ENCODE data around the gene P3H2.

P3H2 gene

GRCh38 chr3:190044974-190045373, 75.7 kb downstream of the P3H2 start:
- DNase-seq = no peak

GRCh38 chr3:190044142-190044541, 76.6 kb downstream of the P3H2 start:
- no peak for DNase-seq

GRCh38 chr3:190043741-190044140, 77.0 kb downstream of the P3H2 start:
- no peak for DNase-seq

GRCh38 chr3:190042558-190042957, 78.1 kb downstream of the P3H2 start:
- no peak for DNase-seq

GRCh38 chr3:190041333-190042041, 79.2 kb downstream of the P3H2 start:
- no peak for DNase-seq

GRCh38 chr3:190040145-190040544, 80.6 kb downstream of the P3H2 start:
- no peak for DNase-seq

GRCh38 chr3:190038050-190038933, 82.4 kb downstream of the P3H2 start:
- DNase-seq = no peak

- no peak for DNase-seq
These were observed 84.1 kb downstream of the P3H2 start for GRCh38 chr3:190036631-190037030.

- DNase-seq = no peak
These were observed 86.3 kb downstream of the P3H2 start for GRCh38 chr3:190034446-190034845.

GRCh38 chr3:190032923-190033322, 87.8 kb downstream of the P3H2 start:
- no peak for DNase-seq

GRCh38 chr3:190031887-190032752, 88.6 kb downstream of the P3H2 start:
- no peak for DNase-seq

- no peak for DNase-seq
These were observed 93.6 kb downstream of the P3H2 start for GRCh38 chr3:190027116-190027515.

GRCh38 chr3:190026154-190026553, 94.5 kb downstream of the P3H2 start:
- no peak for DNase-seq

- DNase-seq = no peak
These were observed 95.8 kb downstream of the P3H2 start for GRCh38 chr3:190024912-190025311.

GRCh38 chr3:190019844-190020243, 100.9 kb downstream of the P3H2 start:
- DNase-seq = no peak

GRCh38 chr3:190019006-190019405, 101.7 kb downstream of the P3H2 start:
- DNase-seq = no peak

GRCh38 chr3:190018460-190018859, 102.2 kb downstream of the P3H2 start:
- no peak for DNase-seq

GRCh38 chr3:190017521-190018288, 103.0 kb downstream of the P3H2 start:
- DNase-seq = no peak

GRCh38 chr3:190016966-190017365, 103.7 kb downstream of the P3H2 start:
- DNase-seq = no peak

GRCh38 chr3:190014940-190015339, 105.8 kb downstream of the P3H2 start:
- DNase-seq = no peak

GRCh38 chr3:190013943-190014924, 106.5 kb downstream of the P3H2 start:
- no peak for DNase-seq
